ENCODE data around the gene RIMBP2.

The RIMBP2 gene

GRCh38 chr12:130452546-130452945 is 263.6 kb downstream of the RIMBP2 start:
- TF ChIP-seq CTCF (IDR thresholded peaks at IDR 0.05; ENCODE audit: control insufficient read depth, insufficient read depth, low read depth, low read length, missing control alignments): no peak
- H3K4me3 ChIP-seq (ENCODE audit: control insufficient read depth, low read depth, low read length): no peak overlapping the region
- DNase-seq (ENCODE audit: low read depth): no peak

- no peak for TF ChIP-seq CTCF (IDR thresholded peaks at IDR 0.05; ENCODE audit: control insufficient read depth, insufficient read depth, low read depth, low read length, missing control alignments)
- H3K4me3 ChIP-seq (ENCODE audit: control insufficient read depth, low read depth, low read length): no peak overlapping the region
- DNase-seq (ENCODE audit: low read depth): no peak
These were observed 264.8 kb downstream of the RIMBP2 start for GRCh38 chr12:130451001-130451930.

GRCh38 chr12:130449291-130449690 is 266.8 kb downstream of the RIMBP2 start:
- TF ChIP-seq CTCF (IDR thresholded peaks at IDR 0.05; ENCODE audit: control insufficient read depth, insufficient read depth, low read depth, low read length, missing control alignments): no peak
- no peak overlapping the region for H3K4me3 ChIP-seq (ENCODE audit: control insufficient read depth, low read depth, low read length)
- no peak for DNase-seq (ENCODE audit: low read depth)

- DNase-seq (ENCODE audit: low read depth): no peak
- no peak for TF ChIP-seq CTCF (IDR thresholded peaks at IDR 0.05; ENCODE audit: control insufficient read depth, insufficient read depth, low read depth, low read length, missing control alignments)
These were observed 267.9 kb downstream of the RIMBP2 start for GRCh38 chr12:130448044-130448821.

GRCh38 chr12:130447655-130447965 is 268.5 kb downstream of the RIMBP2 start:
- no peak for TF ChIP-seq CTCF (IDR thresholded peaks at IDR 0.05; ENCODE audit: control insufficient read depth, insufficient read depth, low read depth, low read length, missing control alignments)
- H3K4me3 ChIP-seq (ENCODE audit: control insufficient read depth, low read depth, low read length): no peak overlapping the region
- DNase-seq (ENCODE audit: low read depth): no peak

More at GRCh38 chr12:130448044-130448821, 267.9 kb downstream of the RIMBP2 start:
- no peak overlapping the region for H3K4me3 ChIP-seq (ENCODE audit: control insufficient read depth, low read depth, low read length)

- no peak for TF ChIP-seq CTCF (IDR thresholded peaks at IDR 0.05; ENCODE audit: control insufficient read depth, insufficient read depth, low read depth, low read length, missing control alignments)
- H3K4me3 ChIP-seq (ENCODE audit: control insufficient read depth, low read depth, low read length): no peak overlapping the region
These were observed 269.0 kb downstream of the RIMBP2 start for GRCh38 chr12:130446846-130447654.

More at GRCh38 chr12:130446846-130447654, 269.0 kb downstream of the RIMBP2 start:
- no peak for DNase-seq (ENCODE audit: low read depth)

Data from AG09309 (cell line).